ENCODE data around the gene TOM1L1.

TOM1L1 gene

DNA sequence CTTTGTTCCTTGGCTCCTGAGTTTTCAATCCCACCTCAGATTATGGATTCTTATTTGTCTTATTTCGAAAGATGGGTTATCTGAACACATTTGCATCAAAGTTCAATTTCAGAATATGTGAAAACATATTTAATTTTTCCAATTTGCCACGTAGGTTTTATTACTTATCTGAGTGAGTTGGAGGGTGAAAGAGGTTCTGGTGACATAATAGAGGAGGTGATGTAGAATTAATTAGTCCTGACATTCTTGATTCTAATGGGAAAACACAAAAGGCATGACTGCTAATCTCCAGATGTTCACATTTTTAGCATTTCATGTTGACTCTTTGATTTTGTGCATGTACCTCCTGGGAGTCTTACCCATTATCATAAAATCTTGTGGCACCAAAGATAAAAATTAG is 9.1 kb downstream of the TOM1L1 start:
- Mint-ChIP-seq H3K27ac (no peak overlapping the region), H3K4me1 (ENCODE audit: low read depth) (no peaks in the 10 kb centered on the region), H3K4me3 (no peak overlapping the region), H3K9me3 (ENCODE audit: low read depth) (no peaks in the 10 kb centered on the region), H3K36me3 (no peaks in the 10 kb centered on the region), H3K27me3 (no peaks in the 10 kb centered on the region)

DNA sequence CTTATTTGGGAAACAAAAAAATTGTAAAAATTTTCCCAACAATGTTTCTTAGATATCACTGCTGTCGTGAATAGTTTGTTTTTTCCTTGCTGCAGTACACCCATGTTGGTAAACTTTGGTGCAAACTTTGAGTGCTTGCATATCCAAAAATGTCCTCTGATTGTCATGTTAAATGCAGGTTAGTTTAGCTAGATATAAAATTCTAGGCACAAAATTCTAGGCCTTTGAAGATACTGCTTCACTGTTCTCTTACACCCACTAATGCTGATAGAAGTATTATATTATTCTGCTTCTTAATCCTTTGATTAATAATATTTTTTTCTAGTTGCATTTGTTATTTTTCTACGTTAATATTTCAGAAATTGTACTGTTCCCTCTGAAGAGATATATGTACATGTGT is 16.1 kb downstream of the TOM1L1 start:
- Mint-ChIP-seq H3K27ac (no peak overlapping the region), H3K4me1 (ENCODE audit: low read depth) (no peaks in the 10 kb centered on the region), H3K36me3 (no peaks in the 10 kb centered on the region)

DNA sequence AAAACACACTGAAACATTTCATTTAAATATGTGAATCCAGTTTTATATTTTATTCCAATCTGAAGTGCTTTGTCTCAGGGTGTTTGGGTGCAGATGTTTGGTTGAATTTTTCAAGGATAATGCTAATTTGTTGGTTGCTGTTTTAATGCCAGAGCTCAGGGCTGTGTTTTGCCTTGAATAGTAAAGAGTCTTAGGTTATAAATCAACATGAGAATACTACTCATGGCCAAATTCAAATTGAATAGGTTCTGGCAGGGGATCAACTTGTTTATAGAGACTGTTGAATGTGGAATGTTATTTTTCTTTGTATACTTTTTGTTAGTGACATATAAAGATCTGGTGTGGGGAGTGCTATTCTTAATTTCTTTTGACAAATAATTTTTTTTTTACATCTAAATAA is 18.8 kb downstream of the TOM1L1 start:
- no peaks in the 10 kb centered on the region for H3K27me3 Mint-ChIP-seq

More for the DNA sequence above, 16.1 kb downstream of the TOM1L1 start:
- Mint-ChIP-seq H3K4me3 (no peak overlapping the region), H3K27me3 (no peaks in the 10 kb centered on the region), H3K9me3 (ENCODE audit: low read depth) (peaks cover 6% of the 10 kb centered on the region)

DNA sequence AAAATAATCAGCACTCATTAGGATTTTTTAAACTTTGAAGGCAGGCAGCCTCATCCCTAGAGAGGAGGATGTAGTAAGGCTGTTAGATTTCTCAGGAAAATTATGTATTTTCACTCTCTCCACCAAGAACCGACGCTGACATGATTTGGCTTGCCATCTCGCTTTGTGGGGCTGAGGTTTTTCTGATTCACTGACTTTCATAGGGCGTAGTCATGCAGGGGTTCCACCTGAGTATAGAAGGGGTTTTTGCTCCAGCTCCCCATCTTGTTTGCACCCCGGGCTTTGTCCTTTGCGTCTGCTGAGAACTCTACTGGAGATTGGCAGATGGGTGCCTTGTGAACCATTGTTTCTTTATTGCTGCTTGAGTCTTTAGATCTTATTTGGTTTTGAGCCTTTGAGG is 20.2 kb downstream of the TOM1L1 start:
- Mint-ChIP-seq H3K36me3 (no peaks in the 10 kb centered on the region), H3K27ac (no peak overlapping the region), H3K9me3 (ENCODE audit: low read depth) (peaks cover 6% of the 10 kb centered on the region), H3K4me1 (ENCODE audit: low read depth) (no peaks in the 10 kb centered on the region), H3K4me3 (no peak overlapping the region), H3K27me3 (peaks cover 4% of the 10 kb centered on the region)

More for the DNA sequence above, 18.8 kb downstream of the TOM1L1 start:
- Mint-ChIP-seq H3K27ac (no peak overlapping the region), H3K9me3 (ENCODE audit: low read depth) (peaks cover 6% of the 10 kb centered on the region), H3K4me3 (no peak overlapping the region), H3K4me1 (ENCODE audit: low read depth) (no peaks in the 10 kb centered on the region), H3K36me3 (no peaks in the 10 kb centered on the region)

DNA sequence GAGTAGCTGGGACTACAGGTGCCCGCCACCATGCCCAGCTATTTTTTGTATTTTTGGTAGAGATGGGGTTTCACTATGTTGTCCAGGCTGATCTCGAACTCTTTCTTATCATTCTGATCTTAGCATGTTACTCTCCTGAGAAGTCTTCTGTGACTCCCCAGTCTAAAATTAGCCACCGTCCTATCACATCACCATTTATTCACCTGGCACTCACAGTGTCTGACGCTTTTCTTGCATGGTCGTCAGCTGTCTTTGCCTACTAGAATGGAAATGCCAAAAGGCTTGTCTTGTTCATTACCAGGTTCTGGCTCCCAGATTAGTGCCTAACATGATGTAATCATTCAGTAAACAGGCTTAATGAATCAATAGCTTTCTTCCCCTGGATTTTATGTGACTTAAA is 23.8 kb downstream of the TOM1L1 start:
- H3K9me3 Mint-ChIP-seq (ENCODE audit: low read depth), result no peaks in the 10 kb centered on the region
- no peak overlapping the region for H3K4me3 Mint-ChIP-seq
- no peak overlapping the region for H3K27ac Mint-ChIP-seq
- no peaks in the 10 kb centered on the region for H3K4me1 Mint-ChIP-seq (ENCODE audit: low read depth)
- H3K36me3 Mint-ChIP-seq, result no peaks in the 10 kb centered on the region
- H3K27me3 Mint-ChIP-seq, result peaks cover 9% of the 10 kb centered on the region

DNA sequence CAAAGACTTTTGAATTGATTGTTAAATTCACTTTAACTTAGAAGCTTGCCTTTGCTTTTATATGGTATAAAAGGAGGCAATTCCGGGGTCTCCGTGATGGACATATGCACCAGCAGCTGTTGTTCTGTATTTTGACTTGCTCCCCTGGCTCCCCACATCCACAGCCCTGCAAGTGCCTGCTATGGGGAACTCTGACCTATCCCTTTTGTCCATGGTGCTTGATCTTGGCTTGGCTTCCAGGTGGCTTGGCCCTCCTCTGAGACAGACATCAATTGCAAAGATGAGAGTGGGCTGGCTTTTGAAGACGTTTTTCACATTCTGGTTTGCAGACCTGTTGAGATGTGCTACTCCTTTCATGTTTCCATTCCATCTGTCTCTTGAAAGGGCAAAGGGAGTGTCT is 26.9 kb downstream of the TOM1L1 start:
- H3K27me3 Mint-ChIP-seq, result peaks cover 11% of the 10 kb centered on the region
- H3K4me1 Mint-ChIP-seq (ENCODE audit: low read depth), result no peaks in the 10 kb centered on the region

DNA sequence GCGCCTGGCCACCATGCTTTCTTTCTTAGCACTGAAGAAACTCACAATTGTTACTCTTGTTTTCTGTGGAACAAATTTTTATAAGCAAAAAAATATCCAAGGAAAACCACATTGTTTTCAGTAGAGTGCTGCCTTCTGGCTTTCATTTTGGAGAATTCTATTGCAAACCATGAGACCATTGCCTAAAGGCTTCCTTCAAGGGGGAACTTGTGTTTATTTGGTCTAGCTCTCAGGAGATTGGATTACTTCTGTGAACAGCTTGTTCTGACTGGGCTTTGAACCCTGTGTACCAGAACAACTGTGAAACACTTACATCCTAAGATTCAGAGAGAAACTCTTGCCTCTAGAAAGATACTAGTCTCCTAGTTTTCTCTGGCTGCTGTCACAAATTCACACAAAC is 32.1 kb downstream of the TOM1L1 start:
- Mint-ChIP-seq H3K36me3 (no peaks in the 10 kb centered on the region), H3K9me3 (ENCODE audit: low read depth) (no peaks in the 10 kb centered on the region), H3K4me1 (ENCODE audit: low read depth) (no peaks in the 10 kb centered on the region), H3K27ac (no peak overlapping the region), H3K4me3 (no peak overlapping the region), H3K27me3 (peaks cover 5% of the 10 kb centered on the region)

More for the DNA sequence above, 26.9 kb downstream of the TOM1L1 start:
- Mint-ChIP-seq H3K9me3 (ENCODE audit: low read depth) (no peaks in the 10 kb centered on the region), H3K27ac (no peak overlapping the region), H3K4me3 (no peak overlapping the region), H3K36me3 (no peaks in the 10 kb centered on the region)

DNA sequence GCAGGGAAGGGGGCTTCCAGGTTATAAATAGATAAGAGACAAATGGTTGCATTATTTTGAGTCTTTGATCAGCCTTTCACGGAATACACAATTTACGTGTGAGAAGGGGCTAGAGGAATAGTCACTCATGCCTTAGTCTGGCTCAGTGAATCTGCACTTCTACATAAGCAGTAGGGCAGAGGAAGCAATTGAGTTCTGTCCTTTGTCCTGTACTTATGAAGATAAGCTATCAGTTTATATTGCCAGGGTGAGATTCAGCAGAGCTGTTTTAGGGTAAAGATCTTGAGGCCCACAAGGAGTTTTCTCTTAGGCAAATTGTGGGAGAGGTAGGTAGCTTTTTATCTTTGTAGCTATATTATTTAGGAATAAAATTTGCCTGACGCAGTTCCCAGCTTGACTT is 33.3 kb downstream of the TOM1L1 start:
- Mint-ChIP-seq H3K4me3 (no peak overlapping the region), H3K4me1 (ENCODE audit: low read depth) (no peaks in the 10 kb centered on the region), H3K36me3 (no peaks in the 10 kb centered on the region), H3K9me3 (ENCODE audit: low read depth) (no peaks in the 10 kb centered on the region), H3K27ac (no peak overlapping the region), H3K27me3 (peaks cover 2% of the 10 kb centered on the region)

DNA sequence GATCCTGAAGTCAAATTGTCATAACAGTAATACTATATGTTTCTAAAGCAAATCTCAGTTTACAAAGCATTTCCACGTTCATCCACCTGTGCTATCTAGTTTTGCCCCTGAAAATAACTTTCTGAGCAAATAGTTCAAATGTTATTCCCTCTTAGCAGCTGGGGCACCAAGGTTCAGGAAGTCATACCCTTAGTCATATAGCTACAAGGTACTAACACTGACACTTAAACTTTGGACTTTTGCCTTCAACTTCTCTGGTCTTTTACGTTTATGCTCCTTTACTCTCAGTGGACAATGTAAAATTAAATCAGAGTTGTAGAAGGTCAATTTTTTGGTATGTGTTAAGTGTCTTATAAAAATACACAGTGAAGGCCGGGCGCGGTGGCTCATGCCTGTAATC is 34.8 kb downstream of the TOM1L1 start:
- Mint-ChIP-seq H3K27me3 (no peaks in the 10 kb centered on the region), H3K27ac (no peak overlapping the region), H3K4me3 (no peak overlapping the region), H3K9me3 (ENCODE audit: low read depth) (no peaks in the 10 kb centered on the region), H3K4me1 (ENCODE audit: low read depth) (no peaks in the 10 kb centered on the region), H3K36me3 (no peaks in the 10 kb centered on the region)

DNA sequence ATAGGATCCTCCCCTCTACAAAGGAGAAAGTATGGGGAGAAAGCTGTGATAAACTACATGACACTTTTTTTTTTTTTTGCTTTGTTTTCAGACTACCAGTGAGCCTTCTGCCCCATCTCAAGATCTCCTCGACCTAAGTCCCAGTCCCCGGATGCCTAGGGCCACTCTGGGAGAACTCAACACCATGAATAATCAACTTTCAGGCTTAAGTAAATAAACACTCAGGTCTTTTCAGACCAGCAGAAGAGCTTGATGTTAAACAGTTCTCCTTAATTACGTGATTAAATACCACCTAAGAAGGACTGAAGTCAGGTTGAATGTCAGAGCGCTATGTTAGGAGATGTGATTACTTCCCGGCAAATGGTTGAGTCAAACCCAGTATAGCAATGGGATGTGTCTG is 36.4 kb downstream of the TOM1L1 start:
- Mint-ChIP-seq H3K27me3 (no peaks in the 10 kb centered on the region), H3K27ac (no peak overlapping the region), H3K4me3 (no peak overlapping the region), H3K9me3 (ENCODE audit: low read depth) (no peaks in the 10 kb centered on the region), H3K36me3 (no peaks in the 10 kb centered on the region), H3K4me1 (ENCODE audit: low read depth) (no peaks in the 10 kb centered on the region)

DNA sequence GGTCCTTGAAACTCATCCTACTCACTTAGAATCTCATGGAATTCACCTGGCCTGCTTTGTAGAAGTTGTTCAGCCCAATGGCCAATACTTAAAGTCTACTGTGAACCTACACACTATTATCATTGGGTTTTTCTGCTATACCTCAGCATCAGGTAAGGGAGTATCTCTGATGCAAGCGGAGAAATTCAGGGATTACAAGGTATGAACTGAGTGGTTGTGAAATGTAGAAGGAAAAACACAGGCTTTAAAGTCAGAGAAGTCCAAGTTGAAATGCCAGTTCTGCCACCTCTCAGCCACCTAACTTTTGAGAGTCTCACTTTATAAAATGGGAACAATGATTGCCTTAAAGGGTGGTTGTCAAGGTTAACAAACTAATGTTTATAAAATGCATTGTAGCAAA is 36.8 kb downstream of the TOM1L1 start:
- no peaks in the 10 kb centered on the region for H3K27me3 Mint-ChIP-seq
- H3K36me3 Mint-ChIP-seq, result no peaks in the 10 kb centered on the region
- H3K4me3 Mint-ChIP-seq, result no peak overlapping the region
- no peak overlapping the region for H3K27ac Mint-ChIP-seq
- H3K4me1 Mint-ChIP-seq (ENCODE audit: low read depth), result no peaks in the 10 kb centered on the region
- H3K9me3 Mint-ChIP-seq (ENCODE audit: low read depth), result no peaks in the 10 kb centered on the region

DNA sequence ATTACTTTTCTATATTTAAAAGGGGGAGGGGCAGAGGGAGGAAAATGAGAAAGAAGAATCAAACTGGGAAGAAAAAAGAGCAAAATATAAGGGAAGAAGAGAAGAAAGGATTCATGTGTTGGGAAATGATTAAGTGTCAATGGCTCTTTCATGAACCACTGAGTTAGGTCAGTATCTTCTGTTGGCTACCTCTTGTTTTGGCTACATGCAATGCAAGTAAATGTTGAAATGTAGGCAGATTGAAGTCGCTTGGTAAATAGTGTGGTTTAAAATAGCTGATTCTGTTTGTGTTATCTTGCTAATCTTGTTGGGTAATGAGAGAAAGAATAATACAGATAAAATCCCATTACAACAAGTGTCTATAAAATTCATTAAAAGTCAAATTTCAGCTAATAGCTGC is 40.6 kb downstream of the TOM1L1 start:
- Mint-ChIP-seq H3K9me3 (ENCODE audit: low read depth) (no peaks in the 10 kb centered on the region), H3K27ac (no peak overlapping the region)

DNA sequence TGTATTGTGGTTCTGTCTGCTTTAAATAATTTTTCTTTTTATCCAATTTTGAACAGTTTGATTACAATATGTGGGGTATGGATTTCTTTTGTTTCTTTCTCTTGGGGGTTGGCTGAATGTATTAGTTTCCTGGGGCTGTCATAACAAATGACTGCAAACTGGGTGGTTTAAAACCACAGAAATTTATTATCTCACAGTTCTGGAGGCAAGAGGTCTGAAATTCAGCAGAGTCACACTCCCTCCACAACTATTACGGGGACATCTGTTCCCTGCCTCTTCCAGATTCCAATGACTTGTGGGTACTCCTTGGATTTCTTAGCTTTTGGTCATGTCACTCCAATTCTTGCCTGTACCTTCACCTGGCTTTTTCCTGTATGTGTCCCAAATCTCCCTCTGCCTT is 44.1 kb downstream of the TOM1L1 start:
- Mint-ChIP-seq H3K36me3 (no peaks in the 10 kb centered on the region), H3K4me1 (ENCODE audit: low read depth) (no peaks in the 10 kb centered on the region), H3K4me3 (no peak overlapping the region), H3K9me3 (ENCODE audit: low read depth) (no peaks in the 10 kb centered on the region), H3K27me3 (peaks cover 5% of the 10 kb centered on the region), H3K27ac (no peak overlapping the region)

More for the DNA sequence above, 40.6 kb downstream of the TOM1L1 start:
- H3K36me3 Mint-ChIP-seq, result no peaks in the 10 kb centered on the region
- no peak overlapping the region for H3K4me3 Mint-ChIP-seq
- H3K27me3 Mint-ChIP-seq, result peaks cover 5% of the 10 kb centered on the region
- no peaks in the 10 kb centered on the region for H3K4me1 Mint-ChIP-seq (ENCODE audit: low read depth)

DNA sequence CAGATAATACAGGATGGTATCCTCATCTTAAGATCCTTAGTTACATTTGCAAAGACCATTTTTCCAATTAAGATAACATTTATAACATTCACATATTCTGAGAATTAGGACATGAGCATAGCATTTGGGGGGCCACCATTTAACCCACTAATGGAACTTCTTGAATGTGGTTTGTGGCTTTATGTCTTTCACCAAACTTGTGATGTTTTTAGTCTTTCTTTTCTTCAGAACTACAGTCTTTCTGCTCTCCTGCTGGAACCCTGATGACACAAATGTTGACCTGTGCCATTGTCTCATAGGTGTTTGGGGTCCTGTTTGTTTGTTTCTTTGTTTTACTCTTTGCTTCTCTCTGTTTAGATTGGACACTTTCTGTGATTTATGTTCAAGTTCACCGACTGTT is 44.6 kb downstream of the TOM1L1 start:
- no peaks in the 10 kb centered on the region for H3K9me3 Mint-ChIP-seq (ENCODE audit: low read depth)
- H3K27ac Mint-ChIP-seq, result no peak overlapping the region
- no peaks in the 10 kb centered on the region for H3K36me3 Mint-ChIP-seq
- H3K4me1 Mint-ChIP-seq (ENCODE audit: low read depth), result no peaks in the 10 kb centered on the region
- H3K4me3 Mint-ChIP-seq, result no peak overlapping the region
- H3K27me3 Mint-ChIP-seq, result peaks cover 5% of the 10 kb centered on the region

DNA sequence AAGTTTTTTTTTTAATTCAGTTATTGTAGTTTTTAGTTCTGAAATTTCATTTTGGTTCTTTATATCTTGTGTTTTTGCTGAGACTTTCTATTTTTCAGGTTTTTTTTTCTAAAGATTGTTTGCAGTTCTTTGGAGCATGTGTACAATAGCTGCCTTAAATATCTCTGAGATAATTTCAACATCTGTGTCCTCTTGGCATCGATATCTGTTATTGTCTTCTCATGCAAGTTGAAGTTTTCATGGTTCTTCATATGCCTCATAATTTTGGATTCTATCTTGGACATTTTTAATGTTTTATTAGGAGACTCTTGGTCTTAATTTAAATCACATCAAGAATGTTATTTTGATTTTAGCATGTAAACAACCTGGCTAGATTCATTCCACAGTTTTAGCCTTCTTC is 45.0 kb downstream of the TOM1L1 start:
- no peak overlapping the region for H3K27ac Mint-ChIP-seq
- H3K4me3 Mint-ChIP-seq, result no peak overlapping the region
- H3K9me3 Mint-ChIP-seq (ENCODE audit: low read depth), result no peaks in the 10 kb centered on the region
- no peaks in the 10 kb centered on the region for H3K36me3 Mint-ChIP-seq
- H3K27me3 Mint-ChIP-seq, result peaks cover 5% of the 10 kb centered on the region
- no peaks in the 10 kb centered on the region for H3K4me1 Mint-ChIP-seq (ENCODE audit: low read depth)

DNA sequence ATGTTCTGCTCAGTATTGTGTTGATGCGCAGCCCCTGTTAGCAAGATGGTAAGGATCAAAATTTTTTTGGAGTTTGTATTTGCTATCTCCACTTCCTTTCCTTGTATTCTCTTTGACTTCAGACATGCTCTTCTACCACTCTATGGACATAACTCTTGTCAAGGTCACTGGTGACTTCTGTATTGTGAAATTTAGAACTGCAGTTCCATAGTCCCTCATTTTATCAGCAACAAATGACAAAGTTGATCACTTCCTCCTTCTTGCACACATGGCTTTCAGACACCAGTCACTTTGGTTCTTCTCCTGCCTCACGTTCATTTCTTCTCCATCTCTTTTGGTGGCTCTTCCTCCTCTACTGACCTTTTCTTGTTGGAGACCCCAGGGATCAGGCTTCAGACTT is 46.7 kb downstream of the TOM1L1 start:
- Mint-ChIP-seq H3K4me1 (ENCODE audit: low read depth) (no peaks in the 10 kb centered on the region), H3K4me3 (no peak overlapping the region), H3K27me3 (peaks cover 5% of the 10 kb centered on the region), H3K27ac (no peak overlapping the region), H3K36me3 (no peaks in the 10 kb centered on the region), H3K9me3 (ENCODE audit: low read depth) (no peaks in the 10 kb centered on the region)

DNA sequence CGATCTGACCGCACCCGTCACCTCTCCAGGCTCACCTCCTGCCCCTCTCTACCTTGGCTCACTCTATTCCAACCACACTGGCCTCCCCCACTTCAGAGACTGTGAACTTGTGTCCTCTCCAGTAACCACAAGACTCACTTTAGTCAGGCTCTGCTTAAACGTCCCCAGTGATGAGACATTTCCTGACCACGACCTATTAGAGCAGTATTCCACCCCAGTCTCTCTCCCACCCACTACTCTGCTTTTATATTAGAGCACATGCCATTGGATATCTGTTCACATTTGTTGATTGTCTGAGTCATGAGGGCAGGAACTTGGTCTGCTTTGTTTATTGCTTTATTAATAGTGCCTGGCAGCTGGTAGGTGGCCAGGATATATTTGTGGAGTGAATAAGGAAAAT is 47.7 kb downstream of the TOM1L1 start:
- Mint-ChIP-seq H3K4me1 (ENCODE audit: low read depth) (no peaks in the 10 kb centered on the region), H3K27me3 (peaks cover 5% of the 10 kb centered on the region), H3K9me3 (ENCODE audit: low read depth) (no peaks in the 10 kb centered on the region), H3K36me3 (no peaks in the 10 kb centered on the region), H3K4me3 (no peak overlapping the region), H3K27ac (no peak overlapping the region)

All from activated naive CD8-positive, alpha-beta T cell (primary cell).